ENCODE data around the gene MUC6. TPM values are rescaled to one million over a fixed set of nuclear protein-coding genes. Genes with fewer than 3 reads are reported as not detected.

MUC6 gene
- total RNA-seq, 2 donors from 2014 or later: not detected

GRCh38 chr11:1067812-1068496 lies 31.4 kb upstream of the MUC6 start:
- Mint-ChIP-seq H3K9me3 (no peaks in the 10 kb centered on the region), H3K27me3 (ENCODE audit: low read depth) (peaks cover 22% of the 10 kb centered on the region), H3K4me1 (ENCODE audit: low read depth) (peaks cover 13% of the 10 kb centered on the region), H3K27ac (no peak overlapping the region), H3K36me3 (ENCODE audit: insufficient read depth in 2 of 2) (no peaks in the 10 kb centered on the region), H3K4me3 (no peak overlapping the region)
- DNase-seq (no peak), ATAC-seq (replicated peaks in 1 of 2) (no peak)

- Mint-ChIP-seq H3K27me3 (ENCODE audit: low read depth) (peaks cover 16% of the 10 kb centered on the region), H3K27ac (no peak overlapping the region)
Observed at GRCh38 chr11:1064167-1064566, 27.6 kb upstream of the MUC6 start.

GRCh38 chr11:1062075-1062820 lies 25.7 kb upstream of the MUC6 start:
- ATAC-seq (replicated peaks in 1 of 2): no peak
- no peak for DNase-seq

More at GRCh38 chr11:1064167-1064566, 27.6 kb upstream of the MUC6 start:
- ATAC-seq (replicated peaks in 1 of 2): no peak
- no peaks in the 10 kb centered on the region for H3K36me3 Mint-ChIP-seq (ENCODE audit: insufficient read depth in 2 of 2)
- peaks cover 18% of the 10 kb centered on the region for H3K4me1 Mint-ChIP-seq (ENCODE audit: low read depth)
- no peak for DNase-seq
- H3K4me3 Mint-ChIP-seq: no peak overlapping the region
- H3K9me3 Mint-ChIP-seq: peaks cover 0 to 4% of the 10 kb centered on the region in 2 donors

GRCh38 chr11:1060852-1061616 lies 24.5 kb upstream of the MUC6 start:
- Mint-ChIP-seq H3K4me3 (no peak overlapping the region), H3K27ac (no peak overlapping the region), H3K27me3 (ENCODE audit: low read depth) (peaks cover 7% of the 10 kb centered on the region), H3K4me1 (ENCODE audit: low read depth) (peaks cover 18% of the 10 kb centered on the region), H3K36me3 (ENCODE audit: insufficient read depth in 2 of 2) (no peaks in the 10 kb centered on the region), H3K9me3 (peaks cover 0 to 4% of the 10 kb centered on the region in 2 donors)
- DNase-seq (no peak), ATAC-seq (replicated peaks in 1 of 2) (no peak)

More at GRCh38 chr11:1062075-1062820, 25.7 kb upstream of the MUC6 start:
- H3K27ac Mint-ChIP-seq: no peak overlapping the region
- peaks cover 0 to 4% of the 10 kb centered on the region in 2 donors for H3K9me3 Mint-ChIP-seq
- H3K4me1 Mint-ChIP-seq (ENCODE audit: low read depth): peaks cover 18% of the 10 kb centered on the region
- no peak overlapping the region for H3K4me3 Mint-ChIP-seq
- H3K36me3 Mint-ChIP-seq (ENCODE audit: insufficient read depth in 2 of 2): no peaks in the 10 kb centered on the region
- peaks cover 7% of the 10 kb centered on the region for H3K27me3 Mint-ChIP-seq (ENCODE audit: low read depth)

- Mint-ChIP-seq H3K4me3 (no peak overlapping the region), H3K36me3 (ENCODE audit: insufficient read depth in 2 of 2) (no peaks in the 10 kb centered on the region), H3K27me3 (ENCODE audit: low read depth) (peaks cover under 1% of the 10 kb centered on the region), H3K4me1 (ENCODE audit: low read depth) (peaks cover 18% of the 10 kb centered on the region), H3K9me3 (peaks cover 0 to 4% of the 10 kb centered on the region in 2 donors), H3K27ac (no peak overlapping the region)
- ATAC-seq (replicated peaks in 1 of 2) (no peak), DNase-seq (no peak)
Observed at GRCh38 chr11:1060410-1060809, 23.9 kb upstream of the MUC6 start.

- Mint-ChIP-seq H3K4me3 (no peak overlapping the region), H3K27ac (no peak overlapping the region), H3K9me3 (peaks cover 0 to 4% of the 10 kb centered on the region in 2 donors), H3K36me3 (ENCODE audit: insufficient read depth in 2 of 2) (no peaks in the 10 kb centered on the region), H3K4me1 (ENCODE audit: low read depth) (peaks cover 18% of the 10 kb centered on the region), H3K27me3 (ENCODE audit: low read depth) (no peaks in the 10 kb centered on the region)
- DNase-seq: no peak
- no peak for ATAC-seq (replicated peaks in 1 of 2)
Observed at GRCh38 chr11:1059759-1060158, 23.2 kb upstream of the MUC6 start.

- Mint-ChIP-seq H3K4me1 (ENCODE audit: low read depth) (peaks cover 3% of the 10 kb centered on the region), H3K9me3 (peaks cover 0 to 4% of the 10 kb centered on the region in 2 donors), H3K4me3 (no peak overlapping the region), H3K27me3 (ENCODE audit: low read depth) (no peaks in the 10 kb centered on the region), H3K36me3 (ENCODE audit: insufficient read depth in 2 of 2) (no peaks in the 10 kb centered on the region), H3K27ac (no peak overlapping the region)
- ATAC-seq (replicated peaks in 1 of 2) (no peak), DNase-seq (no peak)
Observed at GRCh38 chr11:1057806-1058205, 21.3 kb upstream of the MUC6 start.

GRCh38 chr11:1055990-1056771 lies 19.7 kb upstream of the MUC6 start:
- DNase-seq (no peak), ATAC-seq (replicated peaks in 1 of 2) (no peak)
- H3K36me3 Mint-ChIP-seq (ENCODE audit: insufficient read depth in 2 of 2): no peaks in the 10 kb centered on the region
- H3K4me1 Mint-ChIP-seq (ENCODE audit: low read depth): no peaks in the 10 kb centered on the region
- no peaks in the 10 kb centered on the region for H3K9me3 Mint-ChIP-seq
- H3K4me3 Mint-ChIP-seq: no peak overlapping the region
- H3K27me3 Mint-ChIP-seq (ENCODE audit: low read depth): no peaks in the 10 kb centered on the region
- no peak overlapping the region for H3K27ac Mint-ChIP-seq

- Mint-ChIP-seq H3K27me3 (ENCODE audit: low read depth) (no peaks in the 10 kb centered on the region), H3K27ac (no peak overlapping the region), H3K36me3 (ENCODE audit: insufficient read depth in 2 of 2) (no peaks in the 10 kb centered on the region), H3K9me3 (no peaks in the 10 kb centered on the region), H3K4me1 (ENCODE audit: low read depth) (no peaks in the 10 kb centered on the region), H3K4me3 (no peak overlapping the region)
- no peak for DNase-seq
- no peak for ATAC-seq (replicated peaks in 1 of 2)
Observed at GRCh38 chr11:1055109-1055703, 18.7 kb upstream of the MUC6 start.

GRCh38 chr11:1054143-1055108 lies 17.9 kb upstream of the MUC6 start:
- DNase-seq: no peak
- Mint-ChIP-seq H3K27me3 (ENCODE audit: low read depth) (no peaks in the 10 kb centered on the region), H3K4me1 (ENCODE audit: low read depth) (no peaks in the 10 kb centered on the region), H3K9me3 (no peaks in the 10 kb centered on the region), H3K4me3 (no peak overlapping the region), H3K36me3 (ENCODE audit: insufficient read depth in 2 of 2) (no peaks in the 10 kb centered on the region), H3K27ac (no peak overlapping the region)
- no peak for ATAC-seq (replicated peaks in 1 of 2)

GRCh38 chr11:1053121-1053901 lies 16.8 kb upstream of the MUC6 start:
- Mint-ChIP-seq H3K36me3 (ENCODE audit: insufficient read depth in 2 of 2) (no peaks in the 10 kb centered on the region), H3K9me3 (no peaks in the 10 kb centered on the region), H3K4me1 (ENCODE audit: low read depth) (no peaks in the 10 kb centered on the region), H3K4me3 (no peak overlapping the region), H3K27me3 (ENCODE audit: low read depth) (no peaks in the 10 kb centered on the region), H3K27ac (no peak overlapping the region)
- no peak for DNase-seq
- ATAC-seq (replicated peaks in 1 of 2): no peak
